ENCODE measurements around the gene PRKCA.
"Not testable (repeated sequence)": the region's sequence is repeated elsewhere in the genome, so short reads cannot be mapped to it uniquely, and the experiment has no call there.

Gene PRKCA

DNA sequence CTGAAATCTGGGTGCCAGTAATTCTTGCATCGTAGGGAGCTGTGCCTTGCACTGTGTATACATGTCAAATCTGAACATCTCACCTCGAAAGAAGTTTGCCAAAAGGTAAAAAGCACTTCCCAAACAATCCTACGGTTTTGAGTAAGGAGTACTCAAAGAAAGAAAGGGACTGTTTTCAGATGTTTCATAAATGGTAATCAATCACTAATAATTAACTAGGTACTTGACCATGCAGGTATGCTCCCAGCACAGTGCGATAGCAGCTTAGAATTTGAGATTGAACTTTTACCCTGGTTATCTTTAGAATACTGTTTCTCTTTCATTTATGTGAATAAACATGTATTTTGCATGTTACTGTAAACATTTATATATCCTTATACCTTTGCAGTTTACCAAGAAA, 39.0 kb downstream of the PRKCA start:
- H3K36me3 ChIP-seq (ENCODE audit: insufficient read depth): no peaks in the 10 kb centered on the region
- TF ChIP-seq, protein P1, sequence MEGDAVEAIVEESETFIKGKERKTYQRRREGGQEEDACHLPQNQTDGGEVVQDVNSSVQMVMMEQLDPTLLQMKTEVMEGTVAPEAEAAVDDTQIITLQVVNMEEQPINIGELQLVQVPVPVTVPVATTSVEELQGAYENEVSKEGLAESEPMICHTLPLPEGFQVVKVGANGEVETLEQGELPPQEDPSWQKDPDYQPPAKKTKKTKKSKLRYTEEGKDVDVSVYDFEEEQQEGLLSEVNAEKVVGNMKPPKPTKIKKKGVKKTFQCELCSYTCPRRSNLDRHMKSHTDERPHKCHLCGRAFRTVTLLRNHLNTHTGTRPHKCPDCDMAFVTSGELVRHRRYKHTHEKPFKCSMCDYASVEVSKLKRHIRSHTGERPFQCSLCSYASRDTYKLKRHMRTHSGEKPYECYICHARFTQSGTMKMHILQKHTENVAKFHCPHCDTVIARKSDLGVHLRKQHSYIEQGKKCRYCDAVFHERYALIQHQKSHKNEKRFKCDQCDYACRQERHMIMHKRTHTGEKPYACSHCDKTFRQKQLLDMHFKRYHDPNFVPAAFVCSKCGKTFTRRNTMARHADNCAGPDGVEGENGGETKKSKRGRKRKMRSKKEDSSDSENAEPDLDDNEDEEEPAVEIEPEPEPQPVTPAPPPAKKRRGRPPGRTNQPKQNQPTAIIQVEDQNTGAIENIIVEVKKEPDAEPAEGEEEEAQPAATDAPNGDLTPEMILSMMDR (conservative IDR thresholded peaks at IDR 0.05; ENCODE audit: low read depth, low read length): no peak
- no peaks in the 10 kb centered on the region for H3K79me2 ChIP-seq (ENCODE audit: insufficient read depth, low read depth)
- H3K4me2 ChIP-seq: no peak overlapping the region
- no peaks in the 10 kb centered on the region for H3K27me3 ChIP-seq (ENCODE audit: insufficient read depth, low read depth)
- H3K4me3 ChIP-seq (IDR thresholded peaks at IDR 0.05; ENCODE audit: insufficient read depth, low read depth, low read length): no peak overlapping the region
- no peak overlapping the region for H3K9ac ChIP-seq
- H2AFZ ChIP-seq (ENCODE audit: low read depth): no peak overlapping the region
- H3K4me1 ChIP-seq (ENCODE audit: low read depth, poor library complexity, severe bottlenecking): no peaks in the 10 kb centered on the region
- no peak overlapping the region for H3K27ac ChIP-seq
- H4K20me1 ChIP-seq (ENCODE audit: insufficient read depth): no peaks in the 10 kb centered on the region

DNA sequence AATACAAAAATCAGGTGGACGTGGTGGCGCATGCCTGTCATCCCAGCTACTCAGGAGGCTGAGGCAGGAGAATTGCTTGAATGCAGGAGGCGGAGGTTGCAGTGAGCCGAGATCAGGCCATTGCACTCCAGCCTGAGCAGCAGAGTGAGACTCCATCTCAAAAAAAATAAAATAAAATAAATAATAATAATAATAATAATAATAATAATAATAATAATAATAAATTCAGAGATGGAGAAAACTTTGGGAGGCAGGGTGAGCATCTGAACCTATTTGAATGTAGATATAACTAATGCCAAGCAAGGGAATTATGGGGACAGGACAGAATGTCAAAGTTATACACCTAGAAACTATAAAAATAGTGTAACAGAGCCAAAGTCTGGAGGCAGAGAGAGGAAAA, 39.9 kb downstream of the PRKCA start:
- H3K4me1 ChIP-seq (ENCODE audit: low read depth, poor library complexity, severe bottlenecking); H3K9ac ChIP-seq; H3K27me3 ChIP-seq (ENCODE audit: insufficient read depth, low read depth); H3K4me3 ChIP-seq (IDR thresholded peaks at IDR 0.05; ENCODE audit: insufficient read depth, low read depth, low read length); H4K20me1 ChIP-seq (ENCODE audit: insufficient read depth); H3K79me2 ChIP-seq (ENCODE audit: insufficient read depth, low read depth); H3K36me3 ChIP-seq (ENCODE audit: insufficient read depth); H3K27ac ChIP-seq; H3K4me2 ChIP-seq; H2AFZ ChIP-seq (ENCODE audit: low read depth): not testable (repeated sequence)

DNA sequence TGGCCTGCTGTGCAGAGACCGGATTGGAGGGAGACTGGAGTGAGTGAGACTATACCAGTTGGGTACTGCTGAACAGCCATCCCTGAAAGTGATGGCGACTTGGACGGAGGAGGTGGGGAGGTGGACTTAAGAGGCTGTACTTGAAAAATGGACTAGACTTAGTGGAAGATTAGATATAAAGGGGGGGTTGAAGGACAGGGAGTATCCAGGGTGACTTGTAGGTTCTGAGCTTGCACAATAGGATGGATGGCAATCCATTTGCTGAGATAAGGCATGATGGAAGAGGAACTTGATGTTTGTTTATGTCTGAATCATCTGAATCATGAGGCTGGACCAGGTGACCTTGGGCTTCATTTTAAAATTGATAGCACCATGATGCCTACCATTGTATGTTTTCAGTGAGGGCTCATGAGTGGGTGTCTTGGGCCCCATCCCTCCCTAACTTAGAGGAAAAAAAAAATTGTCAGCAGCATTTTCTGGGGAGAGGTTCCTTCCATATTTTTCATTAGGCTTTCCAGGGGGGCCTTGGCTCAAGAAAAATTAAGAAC, 41.2 kb downstream of the PRKCA start:
- Histone ChIP-seq H3K27me3 (ENCODE audit: insufficient read depth, low read depth) (no peaks in the 10 kb centered on the region), H3K79me2 (ENCODE audit: insufficient read depth, low read depth) (no peaks in the 10 kb centered on the region), H3K27ac (no peak overlapping the region), H3K4me2 (no peak overlapping the region), H2AFZ (ENCODE audit: low read depth) (no peak overlapping the region), H3K4me3 (IDR thresholded peaks at IDR 0.05; ENCODE audit: insufficient read depth, low read depth, low read length) (no peak overlapping the region), H3K36me3 (ENCODE audit: insufficient read depth) (no peaks in the 10 kb centered on the region), H3K4me1 (ENCODE audit: low read depth, poor library complexity, severe bottlenecking) (no peaks in the 10 kb centered on the region), H3K9ac (no peak overlapping the region), H4K20me1 (ENCODE audit: insufficient read depth) (no peaks in the 10 kb centered on the region)
- TF ChIP-seq, protein P1 (conservative IDR thresholded peaks at IDR 0.05; ENCODE audit: low read depth, low read length): no peak

DNA sequence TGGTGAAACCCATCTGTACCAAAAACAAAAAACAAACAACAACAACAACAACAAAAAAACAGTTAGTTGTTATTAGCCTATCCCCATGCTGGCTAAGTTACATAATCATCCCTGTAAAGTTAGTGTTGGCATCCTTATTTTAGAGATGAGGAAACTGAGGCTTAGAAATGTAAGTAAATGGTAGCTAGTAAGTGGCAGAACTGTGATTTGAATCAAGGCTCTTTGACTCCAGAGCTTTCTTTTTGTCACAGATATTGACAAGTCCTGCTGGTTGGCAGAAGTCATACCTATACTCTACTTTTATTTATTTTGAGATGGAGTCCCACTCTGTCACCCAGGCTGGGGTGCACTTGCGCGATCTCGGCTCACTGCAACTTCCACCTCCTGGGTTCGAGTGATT, 42.1 kb downstream of the PRKCA start:
- TF ChIP-seq, protein P1 (conservative IDR thresholded peaks at IDR 0.05; ENCODE audit: low read depth, low read length): no peak
- H3K4me2 ChIP-seq: no peak overlapping the region
- no peaks in the 10 kb centered on the region for H3K27me3 ChIP-seq (ENCODE audit: insufficient read depth, low read depth)
- H3K27ac ChIP-seq: no peak overlapping the region
- no peak overlapping the region for H3K4me3 ChIP-seq (IDR thresholded peaks at IDR 0.05; ENCODE audit: insufficient read depth, low read depth, low read length)
- H3K36me3 ChIP-seq (ENCODE audit: insufficient read depth): no peaks in the 10 kb centered on the region
- no peaks in the 10 kb centered on the region for H3K79me2 ChIP-seq (ENCODE audit: insufficient read depth, low read depth)
- no peak overlapping the region for H2AFZ ChIP-seq (ENCODE audit: low read depth)
- H4K20me1 ChIP-seq (ENCODE audit: insufficient read depth): no peaks in the 10 kb centered on the region
- no peak overlapping the region for H3K9ac ChIP-seq
- H3K4me1 ChIP-seq (ENCODE audit: low read depth, poor library complexity, severe bottlenecking): no peaks in the 10 kb centered on the region

DNA sequence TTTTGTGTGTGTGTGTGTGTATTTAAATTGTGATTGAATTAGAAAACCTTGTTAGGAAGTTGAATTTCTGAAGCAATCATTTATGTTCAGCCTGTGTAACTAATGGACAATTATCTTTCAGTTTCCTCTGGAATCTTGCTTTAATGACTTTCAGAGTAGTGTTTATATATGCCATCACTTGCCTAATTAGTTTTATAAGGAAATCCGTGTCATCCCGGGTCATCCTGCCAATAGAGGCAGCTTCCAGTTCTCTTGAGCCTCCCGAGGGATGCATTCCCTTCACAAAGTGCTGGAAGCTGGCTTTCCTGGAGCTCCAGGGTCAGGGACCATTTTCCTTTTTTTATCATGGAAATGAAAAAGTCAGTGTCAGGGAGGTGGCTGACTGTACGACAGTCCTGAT, 42.9 kb downstream of the PRKCA start:
- TF ChIP-seq, protein P1 (conservative IDR thresholded peaks at IDR 0.05; ENCODE audit: low read depth, low read length): no peak
- H3K4me1 ChIP-seq (ENCODE audit: low read depth, poor library complexity, severe bottlenecking): no peaks in the 10 kb centered on the region
- H3K4me2 ChIP-seq: no peak overlapping the region
- no peaks in the 10 kb centered on the region for H3K27me3 ChIP-seq (ENCODE audit: insufficient read depth, low read depth)
- no peaks in the 10 kb centered on the region for H4K20me1 ChIP-seq (ENCODE audit: insufficient read depth)
- H2AFZ ChIP-seq (ENCODE audit: low read depth): no peak overlapping the region
- H3K27ac ChIP-seq: no peak overlapping the region
- H3K9ac ChIP-seq: no peak overlapping the region
- H3K4me3 ChIP-seq (IDR thresholded peaks at IDR 0.05; ENCODE audit: insufficient read depth, low read depth, low read length): no peak overlapping the region
- no peaks in the 10 kb centered on the region for H3K79me2 ChIP-seq (ENCODE audit: insufficient read depth, low read depth)
- no peaks in the 10 kb centered on the region for H3K36me3 ChIP-seq (ENCODE audit: insufficient read depth)

DNA sequence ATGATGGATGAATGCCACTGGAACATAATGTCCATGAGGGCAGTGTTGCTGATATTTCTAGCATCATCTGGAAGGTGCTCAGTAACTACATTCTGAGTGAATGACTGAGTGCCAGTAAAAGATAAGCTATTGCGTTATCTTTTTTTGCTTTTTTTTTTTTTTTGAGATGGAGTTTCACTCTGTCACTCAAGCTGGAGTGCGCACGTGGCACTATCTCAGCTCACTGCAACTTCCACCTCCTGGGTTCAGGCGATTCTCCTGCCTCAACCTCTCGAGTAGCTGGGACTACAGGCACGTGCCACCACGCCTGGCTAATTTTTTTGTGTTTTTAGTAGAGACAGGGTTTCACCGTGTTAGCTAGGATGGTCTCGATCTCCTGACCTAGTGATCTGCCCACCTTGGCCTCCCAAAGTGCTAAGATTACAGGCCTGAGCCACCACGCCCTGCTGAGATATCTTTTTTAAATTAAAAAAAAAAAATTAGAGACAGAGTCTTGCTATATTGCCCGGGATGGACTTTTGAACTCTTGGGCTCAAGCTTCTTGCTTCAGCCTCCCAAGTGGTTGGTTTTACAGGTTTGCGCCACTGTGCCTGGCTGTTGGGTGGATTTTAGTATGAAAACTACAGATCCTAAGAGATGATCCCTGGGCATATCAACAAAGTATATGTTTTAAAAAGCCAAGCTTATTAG, 43.7 kb downstream of the PRKCA start:
- H3K9ac ChIP-seq; H3K79me2 ChIP-seq (ENCODE audit: insufficient read depth, low read depth); H3K27ac ChIP-seq: not testable (repeated sequence)

More for the DNA sequence above, 43.7 kb downstream of the PRKCA start:
- H3K27me3 ChIP-seq (ENCODE audit: insufficient read depth, low read depth); H3K4me3 ChIP-seq (IDR thresholded peaks at IDR 0.05; ENCODE audit: insufficient read depth, low read depth, low read length); H4K20me1 ChIP-seq (ENCODE audit: insufficient read depth); H3K36me3 ChIP-seq (ENCODE audit: insufficient read depth); H3K4me1 ChIP-seq (ENCODE audit: low read depth, poor library complexity, severe bottlenecking); H2AFZ ChIP-seq (ENCODE audit: low read depth); H3K4me2 ChIP-seq: not testable (repeated sequence)
